NCI-H1436 treated with DMSO at 0.1 percent for 48 hours (cell line): ENCODE measurements around the gene GKN2.
"Not testable (repeated sequence)": the region's sequence is repeated elsewhere in the genome, so short reads cannot be mapped to it uniquely, and the experiment has no call there.

Experiments
- DNase-seq: peaks from one replicate; lab custom pipeline; 2025; lab: John Stamatoyannopoulos, UW

Gene GKN2

GRCh38 chr2:68918497-68918896 lies 34.2 kb downstream of the GKN2 start:
- DNase-seq = no peak

DNA sequence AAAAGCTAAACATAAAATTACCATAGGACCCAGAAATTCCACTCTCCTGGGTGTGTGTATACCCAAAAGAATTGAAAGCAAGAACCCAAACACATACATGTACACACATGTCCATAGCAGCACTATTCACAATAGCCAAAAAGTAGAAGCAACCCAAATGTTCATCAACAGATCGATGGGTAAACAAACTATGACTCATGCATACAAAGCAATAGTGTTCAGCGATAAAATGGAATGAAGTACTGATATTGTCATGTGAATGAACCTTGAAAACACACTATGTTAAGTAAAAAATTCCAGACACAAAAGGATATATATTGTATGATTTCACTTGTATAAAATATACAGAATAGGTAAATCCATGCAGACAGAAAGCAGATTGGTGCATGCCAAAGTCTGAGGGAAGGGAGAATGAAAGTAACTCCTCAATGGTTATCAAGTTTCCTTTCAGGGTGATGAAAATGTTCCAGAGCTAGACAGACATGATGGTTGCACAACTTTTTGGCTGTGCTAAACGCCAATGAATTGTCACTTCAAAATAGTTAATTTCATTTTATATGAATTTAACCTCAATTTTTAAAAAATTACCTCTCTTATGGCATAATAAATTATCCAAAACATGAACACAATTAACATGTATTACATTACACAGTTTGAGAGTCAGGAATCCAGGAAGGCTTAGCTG lies 35.5 kb downstream of the GKN2 start:
- DNase-seq = no peak

GRCh38 chr2:68916226-68916625 lies 36.5 kb downstream of the GKN2 start:
- DNase-seq = no peak

DNA sequence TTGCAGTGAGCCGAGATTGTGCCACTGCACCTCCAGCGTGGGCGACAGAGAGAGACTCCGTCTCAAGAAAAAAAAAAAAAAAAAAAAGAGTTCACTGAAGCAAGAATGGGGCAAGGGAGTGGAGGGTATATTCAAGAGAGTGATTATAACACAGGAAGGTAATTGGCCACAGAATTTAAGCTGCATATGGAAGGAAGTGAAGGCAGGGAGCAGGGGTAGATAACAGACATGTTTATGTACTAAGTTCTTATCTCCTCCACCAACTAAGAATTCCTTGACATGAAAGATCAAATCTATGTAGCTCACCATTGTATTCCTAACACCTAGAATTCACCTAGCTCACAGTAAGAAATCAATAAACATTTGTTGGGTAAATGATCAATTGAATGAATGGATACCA lies 37.3 kb downstream of the GKN2 start:
- no peak for DNase-seq

DNA sequence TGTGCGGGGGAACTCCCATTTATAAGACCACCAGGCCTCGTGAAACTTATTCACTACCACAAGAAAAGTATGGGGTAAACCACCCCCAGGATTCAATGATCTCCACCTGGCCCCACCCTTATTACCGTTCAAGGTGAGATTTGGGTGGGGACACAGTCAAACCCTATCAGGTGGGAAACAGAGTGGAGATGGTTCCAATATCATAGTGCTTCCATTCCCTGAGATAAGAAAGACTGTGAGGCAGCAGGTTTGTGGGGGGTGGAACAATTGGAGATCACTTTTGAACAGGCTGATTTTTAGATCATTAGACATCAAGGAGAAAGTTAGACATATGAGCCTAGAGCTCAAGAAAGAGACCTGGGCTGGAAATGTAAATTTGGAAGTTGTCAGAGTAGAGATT lies 39.3 kb downstream of the GKN2 start:
- no peak for DNase-seq

DNA sequence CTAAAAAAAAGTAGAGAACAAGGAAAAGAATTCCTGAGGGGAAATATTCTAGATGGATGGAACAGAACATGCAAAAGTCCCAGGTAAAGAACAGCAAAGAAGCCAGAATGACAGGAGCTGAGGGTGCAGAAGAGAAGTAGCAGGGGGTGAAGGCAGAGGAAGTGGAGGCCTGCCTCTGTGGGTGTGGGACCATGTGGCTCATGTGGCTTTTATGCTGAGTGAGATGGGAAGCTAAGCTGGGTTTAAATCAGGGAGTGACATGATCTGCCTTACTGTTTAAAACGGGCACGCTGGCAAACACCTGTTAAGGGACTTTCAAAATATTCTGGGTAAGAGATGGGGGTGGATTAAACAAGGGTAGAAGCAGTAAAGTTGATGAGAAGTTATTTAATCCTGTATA lies 40.0 kb downstream of the GKN2 start:
- no peak for DNase-seq

GRCh38 chr2:68912111-68912510 lies 40.6 kb downstream of the GKN2 start:
- DNase-seq = no peak

GRCh38 chr2:68911709-68912108 lies 41.0 kb downstream of the GKN2 start:
- DNase-seq = no peak

DNA sequence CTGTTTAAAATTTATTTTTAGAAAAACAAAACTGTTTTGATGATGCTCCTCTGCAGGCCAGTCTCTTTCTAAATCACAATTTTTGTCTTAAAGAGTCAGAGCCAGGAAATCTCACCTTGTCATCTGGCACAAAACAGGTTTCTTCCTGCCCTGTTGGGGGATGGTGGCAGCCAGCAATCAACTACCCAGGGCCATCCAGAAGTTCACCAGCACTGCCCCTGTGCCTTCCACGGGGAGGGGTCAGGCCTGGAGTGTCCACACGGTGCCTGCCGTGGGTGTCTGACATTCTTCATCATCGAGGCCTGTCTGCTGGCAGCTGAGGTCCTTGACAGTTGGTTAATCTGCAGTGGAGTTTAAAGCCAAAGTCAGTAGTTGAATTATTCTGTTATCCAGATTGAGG lies 41.4 kb downstream of the GKN2 start:
- no peak for DNase-seq

DNA sequence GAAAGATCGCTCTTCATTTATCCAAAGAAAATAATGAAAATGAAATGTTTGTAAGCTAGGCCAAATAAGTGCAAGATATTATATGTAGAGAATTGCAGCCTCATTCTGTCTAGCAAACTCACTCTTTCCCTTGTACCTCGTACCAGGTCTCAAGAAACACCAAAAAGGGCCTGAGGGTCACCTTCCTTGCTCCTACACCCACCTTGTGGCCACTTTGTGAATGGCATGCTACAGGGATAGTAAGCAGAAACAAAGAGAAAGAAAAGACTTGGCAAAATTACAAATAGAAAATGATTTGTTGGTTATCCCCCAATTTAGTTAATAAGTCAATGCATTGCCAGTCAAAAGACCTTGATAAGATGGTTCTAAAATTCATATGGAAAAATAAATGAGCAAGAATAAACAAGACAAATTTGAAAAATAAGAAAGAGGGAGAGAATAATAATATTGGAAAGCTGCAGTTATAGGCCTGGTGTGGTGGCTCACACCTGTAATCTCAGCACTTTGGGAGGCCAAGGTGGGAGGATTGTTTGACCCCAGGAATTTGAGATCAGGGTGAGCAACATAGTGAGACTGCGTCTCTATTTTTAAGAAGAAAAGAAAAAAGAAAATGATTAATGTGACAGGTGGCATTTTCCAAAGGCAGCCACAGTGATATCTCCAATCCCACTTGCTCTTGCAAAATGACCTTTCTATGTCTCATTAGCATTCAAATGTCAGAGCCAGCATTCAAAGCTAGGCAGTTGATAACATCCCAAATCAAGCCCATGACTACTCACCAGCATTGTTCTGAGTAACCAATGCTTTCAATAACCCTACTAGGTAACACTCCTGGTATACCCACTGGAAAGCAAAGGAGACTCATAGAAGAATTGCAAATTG lies 42.7 kb downstream of the GKN2 start:
- peak; percentile 35 for DNase-seq

DNA sequence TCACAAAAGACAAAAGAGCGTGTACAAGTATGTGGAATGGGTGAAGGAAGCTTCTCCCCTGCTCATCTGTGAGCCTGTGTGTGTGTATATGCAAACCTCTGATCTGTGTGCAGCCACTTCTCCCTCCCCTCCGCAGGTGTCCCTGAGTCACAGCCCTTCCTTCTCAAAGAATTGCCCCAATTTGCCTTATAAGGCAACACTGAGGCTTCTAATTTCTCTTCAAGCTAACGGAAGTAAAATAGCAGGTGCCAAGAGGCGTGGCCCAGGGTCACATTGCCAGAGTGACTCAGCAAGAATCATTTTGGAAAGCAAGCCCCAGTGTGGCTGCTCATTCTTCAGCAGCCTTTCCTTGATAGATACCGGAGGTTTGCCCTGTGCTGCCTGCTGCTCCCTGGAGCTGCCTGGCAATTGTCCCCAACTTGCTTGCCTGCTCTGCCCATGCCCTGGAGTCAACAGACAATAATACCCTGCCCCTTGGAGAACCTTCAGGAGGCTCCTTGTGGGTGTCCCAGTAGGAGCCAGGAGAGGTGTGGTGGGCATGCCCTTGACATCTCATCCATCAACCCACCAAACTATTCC lies 44.2 kb downstream of the GKN2 start:
- peak; percentile 93 for DNase-seq

- no peak for DNase-seq
Measured at GRCh38 chr2:68907920-68908253, 44.8 kb downstream of the GKN2 start.

GRCh38 chr2:68907232-68907919 lies 45.3 kb downstream of the GKN2 start:
- DNase-seq = no peak

GRCh38 chr2:68906716-68907115 lies 46.0 kb downstream of the GKN2 start:
- no peak for DNase-seq

GRCh38 chr2:68905116-68905515 lies 47.6 kb downstream of the GKN2 start:
- DNase-seq = no peak

DNA sequence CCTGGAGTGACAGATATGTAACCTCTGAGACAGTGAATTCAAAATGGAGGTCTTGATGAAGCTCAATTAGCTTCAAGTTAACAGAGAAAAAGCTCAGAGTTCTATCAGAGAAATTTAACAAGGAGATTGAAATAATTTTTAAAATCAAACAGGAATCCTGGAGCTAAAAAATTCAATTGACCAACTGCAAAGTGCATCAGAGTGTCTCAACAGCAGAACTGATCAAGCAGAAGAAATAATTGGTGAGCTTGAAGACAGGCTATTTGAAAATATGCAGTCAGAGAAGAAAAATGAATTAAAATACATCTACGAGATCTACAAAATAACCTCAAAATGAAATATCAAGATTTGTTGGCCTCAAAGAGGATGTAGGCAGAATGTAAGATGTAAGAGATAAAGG lies 51.1 kb downstream of the GKN2 start:
- DNase-seq = no peak

- no peak for DNase-seq
Measured at GRCh38 chr2:68901199-68901514, 51.5 kb downstream of the GKN2 start.

DNA sequence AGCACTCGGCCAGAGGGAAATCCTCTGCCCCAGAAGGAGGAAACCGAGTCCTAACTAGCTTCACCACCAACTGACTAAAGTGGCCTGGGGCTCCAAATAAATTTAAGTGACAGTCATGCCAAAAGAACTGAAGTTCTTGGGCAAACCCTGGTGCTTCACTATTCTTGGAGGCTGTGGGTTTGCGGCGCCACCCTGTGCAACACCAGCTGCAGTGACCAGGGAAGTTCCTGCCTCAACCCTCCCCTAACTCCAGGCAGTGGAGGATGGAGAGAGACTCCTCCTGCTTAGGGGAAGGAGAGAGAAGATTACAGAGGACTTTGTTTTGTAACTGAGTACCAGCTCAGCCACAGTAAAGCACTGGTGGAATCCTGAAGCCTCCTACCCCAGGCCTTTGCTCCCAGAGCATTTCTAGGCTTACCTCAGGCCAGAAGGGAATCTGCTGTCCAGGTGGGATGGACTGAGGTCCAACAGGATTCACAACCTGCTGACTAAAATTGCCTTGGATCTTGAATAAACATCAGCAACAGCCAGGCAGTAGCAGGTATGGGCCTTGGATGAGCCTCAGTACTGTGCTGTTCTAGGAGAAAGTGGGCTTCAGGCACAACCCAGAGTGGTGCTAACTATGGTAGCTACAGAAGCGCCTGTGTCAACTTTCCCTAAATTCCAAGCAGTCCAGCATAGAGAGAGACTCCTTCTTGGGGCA lies 52.0 kb downstream of the GKN2 start:
- DNase-seq = no peak

DNA sequence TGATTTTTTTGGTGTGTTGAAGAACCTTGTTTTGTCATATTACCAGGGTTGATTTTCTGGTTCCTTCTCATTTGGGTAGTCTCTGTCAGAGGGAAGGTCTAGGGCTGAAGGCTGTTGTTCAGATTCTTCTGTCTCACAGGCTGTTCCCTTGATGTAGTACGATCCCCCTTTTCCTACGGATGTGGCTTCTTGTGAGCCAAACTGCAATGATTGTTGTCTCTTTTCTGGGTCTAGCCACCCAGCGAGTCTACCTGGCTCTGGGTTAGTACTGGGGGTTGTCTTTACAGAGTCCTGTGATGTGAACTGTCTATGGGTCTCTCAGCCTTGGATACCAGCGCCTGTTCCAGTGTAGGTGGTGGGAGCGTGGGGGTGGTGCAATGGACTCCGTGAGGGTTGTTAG lies 56.7 kb downstream of the GKN2 start:
- not testable (repeated sequence) for DNase-seq
